IgD-negative memory B cell (primary cell): ENCODE results near the gene DOCK8. TPM values are rescaled to one million over a fixed set of nuclear protein-coding genes. Genes with fewer than 3 reads are reported as not detected.

ENCODE experiments used
- H3K27ac Mint-ChIP-seq, 3 donors: one replicate each; pipeline ENCODE4 v1.8.0; 2020 to 2022; ENCODE audit warnings: mild to moderate bottlenecking in 3 of 3, mixed read lengths in 3 of 3, moderate library complexity in 1 of 3
- H3K27me3 Mint-ChIP-seq: one replicate; pipeline ENCODE4 v1.8.0; 2021; ENCODE audit warnings: mixed read lengths
- H3K36me3 Mint-ChIP-seq: one replicate; pipeline ENCODE4 v1.8.0; 2020; ENCODE audit warnings: mild to moderate bottlenecking, mixed read lengths
- H3K4me1 Mint-ChIP-seq, 3 donors: one replicate each; pipeline ENCODE4 v1.8.0; 2020 to 2022; ENCODE audit warnings: mixed read lengths in 3 of 3, mild to moderate bottlenecking in 1 of 3
- H3K4me3 Mint-ChIP-seq, 4 donors: one replicate each; pipeline ENCODE4 v1.8.0; 2020 to 2022; ENCODE audit warnings: mild to moderate bottlenecking in 4 of 4, mixed read lengths in 4 of 4, moderate library complexity in 3 of 4
- H3K9me3 Mint-ChIP-seq, 3 donors: one replicate each; pipeline ENCODE4 v1.8.0; 2020 to 2021; ENCODE audit warnings: mixed read lengths in 3 of 3, mild to moderate bottlenecking in 1 of 3
- polyA plus RNA-seq: library from polyadenylated mRNA; unstranded; fragments of 300-500 nt; fragmentation: Illumina TruSeq; gene quantifications from one replicate; pipeline ENCODE4 v1.2.3, GENCODE V29; 2021

DOCK8 gene
- polyA plus RNA-seq, 1 donor from 2014 or later, result 76.8 TPM

GRCh38 chr9:489198-490197, 274.8 kb downstream of the DOCK8 start:
- H3K9me3 Mint-ChIP-seq, result peaks cover 0 to 3% (median 0%) of the 10 kb centered on the region in 3 donors

GRCh38 chr9:494764-495163, 280.1 kb downstream of the DOCK8 start:
- no peaks in the 10 kb centered on the region for H3K9me3 Mint-ChIP-seq
- no peak overlapping the region for H3K27ac Mint-ChIP-seq
- peaks cover 2% of the 10 kb centered on the region for H3K36me3 Mint-ChIP-seq
- no peak overlapping the region for H3K4me3 Mint-ChIP-seq
- H3K27me3 Mint-ChIP-seq, result no peaks in the 10 kb centered on the region
- H3K4me1 Mint-ChIP-seq, result no peaks in the 10 kb centered on the region

More at GRCh38 chr9:489198-490197, 274.8 kb downstream of the DOCK8 start:
- H3K36me3 Mint-ChIP-seq, result peaks cover 2% of the 10 kb centered on the region
- H3K4me1 Mint-ChIP-seq, result peaks cover 0 to 1% (median 0%) of the 10 kb centered on the region in 3 donors
- no peaks in the 10 kb centered on the region for H3K27me3 Mint-ChIP-seq
- no peak overlapping the region for H3K4me3 Mint-ChIP-seq
- no peak overlapping the region for H3K27ac Mint-ChIP-seq

- no peaks in the 10 kb centered on the region for H3K27me3 Mint-ChIP-seq
- H3K36me3 Mint-ChIP-seq, result peaks cover 2% of the 10 kb centered on the region
- no peaks in the 10 kb centered on the region for H3K4me1 Mint-ChIP-seq
- no peak overlapping the region for H3K4me3 Mint-ChIP-seq
- H3K9me3 Mint-ChIP-seq, result no peaks in the 10 kb centered on the region
- no peak overlapping the region for H3K27ac Mint-ChIP-seq
Measured at GRCh38 chr9:495739-496138, 281.1 kb downstream of the DOCK8 start.

GRCh38 chr9:503326-503725, 288.7 kb downstream of the DOCK8 start:
- Mint-ChIP-seq H3K27me3 (peaks cover 5% of the 10 kb centered on the region), H3K36me3 (no peaks in the 10 kb centered on the region), H3K9me3 (peaks cover 0 to 1% (median 0%) of the 10 kb centered on the region in 3 donors), H3K4me1 (peaks cover 4 to 6% (median 4%) of the 10 kb centered on the region in 3 donors), H3K27ac (peak overlapping the region in 2 of 3 donors; percentile 83 to 88), H3K4me3 (peak overlapping the region; percentile 85 to 95 (median 90))

GRCh38 chr9:503881-504852, 289.5 kb downstream of the DOCK8 start, which contains the start of gene KANK1:
TSS of gene KANK1 (plus strand) at chr9:504695.
- Mint-ChIP-seq H3K4me1 (peaks cover 4 to 6% (median 4%) of the 10 kb centered on the region in 3 donors), H3K27me3 (peaks cover 5% of the 10 kb centered on the region), H3K27ac (peak within 1 kb of the TSS; percentile 71 to 88 (median 83)), H3K9me3 (peaks cover 0 to 1% (median 0%) of the 10 kb centered on the region in 3 donors), H3K36me3 (peaks cover 1% of the 10 kb centered on the region), H3K4me3 (peak within 1 kb of the TSS; percentile 85 to 95 (median 92))

- peaks cover 0 to 1% (median 0%) of the 10 kb centered on the region in 3 donors for H3K9me3 Mint-ChIP-seq
- H3K36me3 Mint-ChIP-seq, result peaks cover 3% of the 10 kb centered on the region
Measured at GRCh38 chr9:504921-505740, 290.5 kb downstream of the DOCK8 start.

GRCh38 chr9:505741-506059, 291.0 kb downstream of the DOCK8 start:
- peaks cover 4 to 6% (median 4%) of the 10 kb centered on the region in 3 donors for H3K4me1 Mint-ChIP-seq
- peak overlapping the region in 1 of 3 donors; percentile 83 for H3K27ac Mint-ChIP-seq
- peaks cover 3% of the 10 kb centered on the region for H3K36me3 Mint-ChIP-seq
- peak overlapping the region; percentile 75 to 92 (median 88) for H3K4me3 Mint-ChIP-seq
- peaks cover 0 to 1% (median 0%) of the 10 kb centered on the region in 3 donors for H3K9me3 Mint-ChIP-seq
- H3K27me3 Mint-ChIP-seq, result peaks cover 5% of the 10 kb centered on the region

More at GRCh38 chr9:504921-505740, 290.5 kb downstream of the DOCK8 start:
- peaks cover 4 to 6% (median 4%) of the 10 kb centered on the region in 3 donors for H3K4me1 Mint-ChIP-seq
- H3K4me3 Mint-ChIP-seq, result peak overlapping the region; percentile 75 to 92 (median 88)
- H3K27ac Mint-ChIP-seq, result peak overlapping the region in 1 of 3 donors; percentile 83
- H3K27me3 Mint-ChIP-seq, result peaks cover 5% of the 10 kb centered on the region

GRCh38 chr9:506281-506680, 291.6 kb downstream of the DOCK8 start:
- H3K36me3 Mint-ChIP-seq, result peaks cover 3% of the 10 kb centered on the region
- peak overlapping the region; percentile 35 to 92 (median 47) for H3K4me3 Mint-ChIP-seq
- H3K27me3 Mint-ChIP-seq, result peaks cover 5% of the 10 kb centered on the region
- peaks cover 4 to 6% (median 4%) of the 10 kb centered on the region in 3 donors for H3K4me1 Mint-ChIP-seq
- H3K9me3 Mint-ChIP-seq, result peaks cover 0 to 1% (median 0%) of the 10 kb centered on the region in 3 donors
- peak overlapping the region in 2 of 3 donors; percentile 8 to 83 for H3K27ac Mint-ChIP-seq

GRCh38 chr9:511861-512260, 297.2 kb downstream of the DOCK8 start:
- H3K4me3 Mint-ChIP-seq, result no peak overlapping the region

GRCh38 chr9:512555-513272, 298.0 kb downstream of the DOCK8 start:
- Mint-ChIP-seq H3K27ac (no peak overlapping the region), H3K4me1 (no peaks in the 10 kb centered on the region), H3K9me3 (no peaks in the 10 kb centered on the region), H3K4me3 (no peak overlapping the region), H3K27me3 (no peaks in the 10 kb centered on the region), H3K36me3 (peaks cover 3% of the 10 kb centered on the region)

More at GRCh38 chr9:511861-512260, 297.2 kb downstream of the DOCK8 start:
- Mint-ChIP-seq H3K27ac (peak overlapping the region in 1 of 3 donors; percentile 39), H3K36me3 (peaks cover 3% of the 10 kb centered on the region), H3K4me1 (no peaks in the 10 kb centered on the region), H3K27me3 (no peaks in the 10 kb centered on the region), H3K9me3 (no peaks in the 10 kb centered on the region)
